Activated naive CD8-positive, alpha-beta T cell (primary cell): ENCODE data around the gene ZNF563.
"Not testable (repeated sequence)": the region's sequence is repeated elsewhere in the genome, so short reads cannot be mapped to it uniquely, and the experiment has no call there.

Experiments used
- H3K27ac Mint-ChIP-seq: one replicate; pipeline ENCODE4 v1.8.0; 2021; ENCODE audit warnings: mixed read lengths
- H3K27me3 Mint-ChIP-seq: one replicate; pipeline ENCODE4 v1.8.0; 2021; ENCODE audit warnings: mixed read lengths
- H3K36me3 Mint-ChIP-seq: one replicate; pipeline ENCODE4 v1.8.0; 2021; ENCODE audit warnings: mixed read lengths
- H3K4me1 Mint-ChIP-seq: one replicate; pipeline ENCODE4 v1.8.0; 2021; ENCODE audit warnings: low read depth, mixed read lengths
- H3K4me3 Mint-ChIP-seq: one replicate; pipeline ENCODE4 v1.8.0; 2021; ENCODE audit warnings: mild to moderate bottlenecking, mixed read lengths
- H3K9me3 Mint-ChIP-seq: one replicate; pipeline ENCODE4 v1.8.0; 2021; ENCODE audit warnings: low read depth, mixed read lengths

Gene ZNF563

GRCh38 chr19:12330340-12330739 is 3.1 kb downstream of the ZNF563 start:
- peak overlapping the region; percentile 89 for H3K27ac Mint-ChIP-seq
- H3K9me3 Mint-ChIP-seq = no peaks in the 10 kb centered on the region
- peaks cover 12% of the 10 kb centered on the region for H3K36me3 Mint-ChIP-seq
- no peaks in the 10 kb centered on the region for H3K27me3 Mint-ChIP-seq
- peaks cover 66% of the 10 kb centered on the region for H3K4me1 Mint-ChIP-seq
- H3K4me3 Mint-ChIP-seq = peak overlapping the region; percentile 95

- no peak overlapping the region for H3K27ac Mint-ChIP-seq
- no peak overlapping the region for H3K4me3 Mint-ChIP-seq
- H3K27me3 Mint-ChIP-seq = no peaks in the 10 kb centered on the region
- H3K36me3 Mint-ChIP-seq = peaks cover 27% of the 10 kb centered on the region
- peaks cover 39% of the 10 kb centered on the region for H3K4me1 Mint-ChIP-seq
- no peaks in the 10 kb centered on the region for H3K9me3 Mint-ChIP-seq
Observed at GRCh38 chr19:12325690-12326089, 7.7 kb downstream of the ZNF563 start.

GRCh38 chr19:12318782-12319413 is 14.5 kb downstream of the ZNF563 start:
- Mint-ChIP-seq H3K36me3 (peaks cover 39% of the 10 kb centered on the region), H3K4me1 (no peaks in the 10 kb centered on the region), H3K4me3 (no peak overlapping the region), H3K27me3 (no peaks in the 10 kb centered on the region), H3K27ac (no peak overlapping the region), H3K9me3 (peaks cover 9% of the 10 kb centered on the region)

GRCh38 chr19:12314553-12314952 is 18.9 kb downstream of the ZNF563 start:
- H3K36me3 Mint-ChIP-seq = peaks cover 27% of the 10 kb centered on the region
- no peak overlapping the region for H3K27ac Mint-ChIP-seq
- peaks cover 3% of the 10 kb centered on the region for H3K4me1 Mint-ChIP-seq
- no peak overlapping the region for H3K4me3 Mint-ChIP-seq
- peaks cover 9% of the 10 kb centered on the region for H3K9me3 Mint-ChIP-seq
- H3K27me3 Mint-ChIP-seq = no peaks in the 10 kb centered on the region

GRCh38 chr19:12308891-12309290 is 24.5 kb downstream of the ZNF563 start:
- H3K9me3 Mint-ChIP-seq, H3K27me3 Mint-ChIP-seq, H3K36me3 Mint-ChIP-seq, H3K4me3 Mint-ChIP-seq, H3K27ac Mint-ChIP-seq, H3K4me1 Mint-ChIP-seq: not testable (repeated sequence)

DNA sequence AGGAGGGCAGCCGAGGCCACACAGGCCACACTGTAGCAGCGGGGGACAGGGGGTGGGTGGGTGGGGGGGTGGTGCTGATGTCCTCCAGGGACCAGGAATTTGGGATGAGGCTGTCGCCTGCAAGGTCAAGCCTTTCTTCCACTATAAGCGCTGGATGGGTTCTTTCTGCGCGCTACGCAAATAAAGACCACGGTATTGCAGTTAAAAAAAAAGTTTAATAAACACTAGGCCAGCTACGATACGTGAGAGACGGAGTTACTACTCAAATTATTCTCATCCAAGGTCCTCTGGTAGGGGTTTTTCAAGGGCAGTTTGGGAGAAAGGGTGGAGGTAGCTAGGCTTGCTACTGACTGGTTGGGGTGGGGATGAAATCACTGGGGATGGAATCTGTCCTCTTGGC is 38.2 kb downstream of the ZNF563 start:
- H3K27me3 Mint-ChIP-seq = no peaks in the 10 kb centered on the region
- peaks cover 7% of the 10 kb centered on the region for H3K36me3 Mint-ChIP-seq
- peak overlapping the region; percentile 89 for H3K27ac Mint-ChIP-seq
- H3K4me1 Mint-ChIP-seq = peaks cover 33% of the 10 kb centered on the region
- peak overlapping the region; percentile 97 for H3K4me3 Mint-ChIP-seq
- H3K9me3 Mint-ChIP-seq = no peaks in the 10 kb centered on the region

- no peaks in the 10 kb centered on the region for H3K27me3 Mint-ChIP-seq
- peak within 1 kb of the TSS; percentile 96 for H3K27ac Mint-ChIP-seq
- H3K4me3 Mint-ChIP-seq = peak within 1 kb of the TSS; percentile 98
- H3K9me3 Mint-ChIP-seq = no peaks in the 10 kb centered on the region
- H3K4me1 Mint-ChIP-seq = peaks cover 37% of the 10 kb centered on the region
- peaks cover 7% of the 10 kb centered on the region for H3K36me3 Mint-ChIP-seq
Observed at GRCh38 chr19:12294249-12295158, 38.9 kb downstream of the ZNF563 start, which contains the start of gene ZNF44. ZNF44 (minus strand) TSS chr19:12294883; CDS start chr19:12294694, 189 bp downstream.

GRCh38 chr19:12293777-12294248 is 39.6 kb downstream of the ZNF563 start:
- Mint-ChIP-seq H3K36me3 (peaks cover 7% of the 10 kb centered on the region), H3K27ac (peak overlapping the region; percentile 96), H3K4me3 (peak overlapping the region; percentile 98), H3K27me3 (no peaks in the 10 kb centered on the region), H3K9me3 (no peaks in the 10 kb centered on the region), H3K4me1 (peaks cover 44% of the 10 kb centered on the region)

DNA sequence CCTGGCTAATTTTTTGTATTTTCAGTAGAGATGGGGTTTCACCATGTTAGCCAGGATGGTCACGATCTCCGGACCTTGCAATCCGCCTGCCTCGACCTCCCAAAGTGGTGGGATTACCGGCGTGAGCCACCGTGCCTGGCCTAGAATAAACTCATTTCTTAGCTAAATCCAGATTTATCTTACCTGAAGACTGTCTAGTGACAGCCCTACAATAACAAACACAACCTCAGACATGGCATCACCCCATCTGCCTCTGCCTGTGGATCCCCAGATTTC is 43.7 kb downstream of the ZNF563 start:
- Mint-ChIP-seq H3K36me3 (peaks cover 9% of the 10 kb centered on the region), H3K4me3 (peak overlapping the region; percentile 77), H3K9me3 (no peaks in the 10 kb centered on the region), H3K4me1 (peaks cover 58% of the 10 kb centered on the region), H3K27me3 (no peaks in the 10 kb centered on the region), H3K27ac (peak overlapping the region; percentile 92)

GRCh38 chr19:12287958-12288500 is 45.4 kb downstream of the ZNF563 start:
- no peaks in the 10 kb centered on the region for H3K9me3 Mint-ChIP-seq
- H3K27ac Mint-ChIP-seq = peak overlapping the region; percentile 64
- no peak overlapping the region for H3K4me3 Mint-ChIP-seq
- H3K27me3 Mint-ChIP-seq = no peaks in the 10 kb centered on the region
- peaks cover 9% of the 10 kb centered on the region for H3K36me3 Mint-ChIP-seq
- peaks cover 47% of the 10 kb centered on the region for H3K4me1 Mint-ChIP-seq

- Mint-ChIP-seq H3K27ac (no peak overlapping the region), H3K4me3 (no peak overlapping the region), H3K4me1 (peaks cover 55% of the 10 kb centered on the region), H3K36me3 (peaks cover 11% of the 10 kb centered on the region), H3K9me3 (no peaks in the 10 kb centered on the region), H3K27me3 (no peaks in the 10 kb centered on the region)
Observed at GRCh38 chr19:12284631-12285030, 48.8 kb downstream of the ZNF563 start.

DNA sequence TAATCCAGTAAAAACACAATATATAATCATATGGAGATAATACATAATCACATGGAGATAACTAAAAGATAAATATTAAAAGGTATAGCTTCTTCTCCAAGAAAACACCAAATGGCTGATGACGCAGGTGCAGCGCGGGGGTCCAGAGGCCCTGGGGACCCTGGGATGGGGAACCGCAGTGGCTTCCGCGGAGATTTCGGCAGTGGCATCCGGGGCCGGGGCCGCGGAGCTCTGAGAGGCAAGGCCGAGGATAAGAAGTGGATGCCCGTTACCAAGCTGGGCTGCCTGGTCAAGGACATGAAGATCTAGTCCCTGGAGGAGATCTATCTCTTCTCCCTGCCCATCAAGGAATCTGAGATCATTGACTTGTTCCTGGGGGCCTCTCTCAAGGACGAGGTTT is 49.2 kb downstream of the ZNF563 start:
- Mint-ChIP-seq H3K27ac (no peak overlapping the region), H3K4me3 (no peak overlapping the region), H3K27me3 (no peaks in the 10 kb centered on the region), H3K4me1 (peaks cover 55% of the 10 kb centered on the region), H3K9me3 (no peaks in the 10 kb centered on the region), H3K36me3 (peaks cover 14% of the 10 kb centered on the region)

DNA sequence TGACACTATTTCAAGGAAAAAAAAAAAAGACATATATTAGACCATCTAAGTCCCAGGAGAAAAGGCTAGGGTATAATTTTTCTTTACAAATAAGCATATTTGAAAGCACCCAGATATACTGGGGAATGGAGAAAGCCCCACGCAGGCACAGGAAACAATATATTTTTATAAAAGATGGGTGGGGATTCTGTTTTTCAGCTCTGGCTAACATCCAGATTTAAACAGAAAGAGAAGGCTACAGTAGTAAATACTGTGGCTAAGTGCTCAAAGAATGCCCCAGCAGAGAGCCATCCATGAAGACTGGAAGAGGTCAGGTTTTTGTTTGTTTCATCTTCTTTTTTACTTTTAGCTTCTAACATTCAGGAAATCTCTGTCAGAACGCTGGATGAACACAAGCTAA is 54.7 kb downstream of the ZNF563 start:
- H3K36me3 Mint-ChIP-seq = peaks cover 50% of the 10 kb centered on the region
- H3K4me3 Mint-ChIP-seq = peak overlapping the region; percentile 50
- peaks cover 12% of the 10 kb centered on the region for H3K9me3 Mint-ChIP-seq
- no peaks in the 10 kb centered on the region for H3K27me3 Mint-ChIP-seq
- H3K4me1 Mint-ChIP-seq = peaks cover 55% of the 10 kb centered on the region
- peak overlapping the region; percentile 78 for H3K27ac Mint-ChIP-seq

DNA sequence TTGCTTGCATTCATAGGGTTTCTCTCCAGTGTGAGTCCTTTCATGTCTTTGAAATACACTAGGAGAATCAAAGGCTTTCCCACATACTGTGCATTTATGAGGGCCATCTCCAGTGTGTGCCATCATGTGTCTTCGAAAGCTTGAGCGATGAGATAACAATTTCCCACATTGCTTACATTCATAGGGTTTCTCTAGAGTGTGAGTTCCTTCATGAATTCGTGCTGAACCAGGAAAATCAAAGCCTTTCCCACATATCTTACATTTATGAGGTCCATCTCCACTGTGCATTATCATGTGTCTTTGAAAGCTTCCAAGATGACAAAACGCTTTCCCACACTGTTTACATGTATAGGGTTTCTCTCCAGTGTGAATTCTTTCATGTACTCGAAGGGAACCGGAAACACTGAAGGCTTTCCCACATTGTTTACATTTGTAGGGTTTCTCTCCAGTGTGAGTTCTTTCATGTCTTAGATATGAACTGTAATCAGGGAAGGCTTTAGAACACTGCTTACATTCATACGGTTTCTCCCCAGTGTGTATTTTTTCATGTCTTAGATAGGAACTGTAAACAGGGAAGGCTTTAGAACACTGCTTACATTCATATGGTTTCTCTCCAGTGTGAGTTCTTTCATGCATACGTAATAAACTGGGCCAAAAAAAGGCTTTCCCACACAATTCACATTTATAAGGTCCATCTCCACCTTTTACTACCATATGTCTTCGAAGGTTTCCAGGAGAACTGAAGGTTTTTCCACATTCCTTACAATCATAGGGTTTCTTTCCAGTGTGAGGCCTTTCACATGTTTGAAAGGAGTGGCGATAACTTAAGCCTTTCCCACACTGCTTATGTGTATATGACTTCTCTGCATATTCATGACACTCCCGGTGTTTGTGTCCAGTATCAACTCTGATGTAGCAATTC is 60.2 kb downstream of the ZNF563 start:
- Mint-ChIP-seq H3K4me1 (peaks cover 13% of the 10 kb centered on the region), H3K27ac (no peak overlapping the region)

More for the DNA sequence above, 60.2 kb downstream of the ZNF563 start:
- Mint-ChIP-seq H3K27me3 (no peaks in the 10 kb centered on the region), H3K4me3 (no peak overlapping the region), H3K9me3 (peaks cover 20% of the 10 kb centered on the region), H3K36me3 (peaks cover 67% of the 10 kb centered on the region)
